Posterior cingulate gyrus (tissue), 11 donors: ENCODE results near the gene USPL1.
"Not testable (repeated sequence)": the region's sequence is repeated elsewhere in the genome, so short reads cannot be mapped to it uniquely, and the experiment has no call there.

Experiments
- DNase-seq, 10 donors: peaks; one replicate each; pipeline versions ENCODE4 v3.0.0 to v3.0.0-alpha.2; 2020 to 2021; ENCODE audit warnings: mixed read lengths in 3 of 10
- intact Hi-C: fragments of 100-400 bp; cut with DNase I; formaldehyde crosslinking; loops from one replicate; pipeline ENCODE4 v1.15.1; 2023

Gene USPL1

GRCh38 chr13:30617315-30618185 is at the start of gene USPL1:
Gene USPL1 (plus strand): TSS chr13:30617920. CDS start chr13:30621141, 3,221 bp downstream.
- intact Hi-C loops: loop anchor here (1.0 to 5.0 kb wide), 4 partner anchors 57 to 485 kb away; no protein-coding TSS in a partner anchor
- DNase-seq: peak; percentile 94 to 99 (median 98)

- no peak for DNase-seq
- intact Hi-C loops: loop anchor here (5.0 kb wide), 1 partner anchor 108 kb away; no protein-coding TSS in a partner anchor
Observed at GRCh38 chr13:30569901-30570576, 47.7 kb upstream of the USPL1 start.

- no peak for DNase-seq
- intact Hi-C loops: loop anchor here (5.0 kb wide), 1 partner anchor 108 kb away; no protein-coding TSS in a partner anchor
Observed at GRCh38 chr13:30570691-30571090, 47.0 kb upstream of the USPL1 start.

GRCh38 chr13:30572859-30573275 is 44.9 kb upstream of the USPL1 start:
- intact Hi-C loops: loop anchor here (5.0 kb wide), 1 partner anchor 111 kb away; no protein-coding TSS in a partner anchor
- no peak for DNase-seq

DNA sequence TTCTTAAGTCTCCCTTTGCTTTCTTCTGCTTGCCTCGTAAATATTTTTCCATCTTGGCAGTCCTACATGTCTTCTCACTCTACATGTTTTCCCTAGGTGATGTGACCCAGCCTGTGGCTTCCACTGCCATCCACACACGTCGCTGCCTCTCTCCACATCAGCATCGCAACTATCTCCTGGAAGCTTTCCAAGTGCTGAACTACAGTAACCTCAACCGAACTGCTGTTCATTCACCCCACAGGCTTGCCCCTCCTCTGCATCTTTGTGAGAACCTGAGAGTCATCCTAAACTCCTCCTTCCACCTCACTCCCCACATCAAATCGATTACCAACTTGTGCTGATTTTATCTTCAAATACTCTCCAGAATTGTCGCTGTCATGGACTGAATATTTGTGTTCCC is 41.2 kb upstream of the USPL1 start:
- intact Hi-C loops: no loop called here
- no peak for DNase-seq

GRCh38 chr13:30577401-30577852 is 40.3 kb upstream of the USPL1 start:
- no peak for DNase-seq
- intact Hi-C loops: no loop called here

- intact Hi-C loops: no loop called here
- no peak for DNase-seq
Observed at GRCh38 chr13:30580852-30581502, 36.7 kb upstream of the USPL1 start.

DNA sequence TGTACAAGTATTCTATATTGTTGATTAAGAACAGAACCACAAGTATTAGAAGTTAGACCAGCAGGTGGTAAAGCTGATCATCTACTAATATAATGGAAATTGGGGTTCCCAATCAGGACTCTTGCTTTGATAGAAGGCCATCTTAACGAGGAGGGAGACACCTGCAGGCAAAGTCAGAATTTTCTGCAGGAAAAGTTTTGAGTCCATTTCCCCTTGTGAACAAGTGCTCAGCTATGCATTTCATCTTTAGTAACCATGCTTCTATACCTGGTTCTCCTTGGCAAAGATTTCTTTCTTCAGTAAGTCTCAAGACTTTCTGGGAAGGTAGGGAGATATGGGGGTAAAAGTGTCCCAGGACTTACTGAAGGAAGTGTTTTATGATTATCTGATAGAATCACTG is 36.1 kb upstream of the USPL1 start:
- intact Hi-C loops: no loop called here
- DNase-seq: no peak

DNA sequence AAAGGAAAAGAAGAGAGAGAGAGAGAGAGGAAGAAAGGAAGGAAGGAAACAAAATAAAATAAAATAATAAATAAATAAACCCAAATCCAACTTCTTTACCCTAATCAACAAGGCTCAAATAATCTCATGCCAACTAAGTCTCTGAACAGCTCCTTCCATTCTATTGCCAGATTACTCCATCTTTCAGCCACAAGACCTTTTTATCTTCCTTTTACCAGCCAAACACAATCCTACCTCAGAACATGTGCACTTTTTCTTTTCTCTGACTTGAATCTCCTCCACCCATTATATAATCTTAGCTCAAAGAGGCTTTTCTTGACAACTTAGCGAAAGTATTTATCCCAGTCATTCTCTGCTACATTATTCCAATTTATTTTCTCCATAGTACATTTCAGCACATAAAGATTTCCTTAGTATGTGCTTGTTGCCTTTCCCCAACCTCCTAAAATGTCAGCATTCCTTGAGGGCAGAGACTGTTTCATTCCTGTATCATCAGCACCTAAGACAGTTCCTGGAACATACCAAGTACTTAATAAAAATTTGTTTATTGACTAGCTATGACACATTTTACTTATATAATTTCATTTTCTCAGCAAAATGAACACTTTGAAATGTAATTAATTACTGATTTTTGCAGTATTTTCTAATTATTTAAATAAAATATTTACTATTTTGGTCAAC is 33.5 kb upstream of the USPL1 start:
- DNase-seq: no peak
- intact Hi-C loops: no loop called here

- intact Hi-C loops: no loop called here
- DNase-seq: no peak
Observed at GRCh38 chr13:30585748-30586262, 31.9 kb upstream of the USPL1 start.

- intact Hi-C loops: no loop called here
- DNase-seq: no peak
Observed at GRCh38 chr13:30587231-30587630, 30.5 kb upstream of the USPL1 start.

DNA sequence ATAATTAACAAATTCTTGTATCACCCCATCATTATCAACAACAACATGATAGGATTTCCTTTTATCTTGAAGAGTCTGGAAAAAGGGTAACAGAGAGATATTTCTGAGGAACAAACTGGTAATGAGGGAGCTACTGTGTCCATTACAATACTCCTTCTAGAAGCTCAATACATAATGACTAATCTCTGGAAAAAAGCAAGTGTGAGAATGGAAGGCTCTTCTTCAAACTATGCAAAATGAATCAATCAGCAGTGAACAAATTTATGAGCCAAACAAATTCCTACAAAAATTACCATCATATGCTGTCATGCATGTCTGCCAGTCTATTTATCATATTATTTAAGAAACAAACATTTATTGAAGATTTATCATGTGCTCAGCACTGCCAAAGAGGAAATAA is 30.0 kb upstream of the USPL1 start:
- DNase-seq: no peak
- intact Hi-C loops: no loop called here

GRCh38 chr13:30593001-30593400 is 24.7 kb upstream of the USPL1 start:
- intact Hi-C loops: no loop called here
- DNase-seq: no peak

- DNase-seq: no peak
- intact Hi-C loops: no loop called here
Observed at GRCh38 chr13:30600496-30600895, 17.2 kb upstream of the USPL1 start.

GRCh38 chr13:30601836-30602235 is 15.9 kb upstream of the USPL1 start:
- peak in 1 of 10 donors; percentile 27 for DNase-seq
- intact Hi-C loops: no loop called here

- intact Hi-C loops: no loop called here
- DNase-seq: no peak
Observed at GRCh38 chr13:30605052-30605451, 12.7 kb upstream of the USPL1 start.

- peak in 1 of 10 donors; percentile 16 for DNase-seq
- intact Hi-C loops: not testable (repeated sequence)
Observed at GRCh38 chr13:30607186-30607585, 10.5 kb upstream of the USPL1 start.

GRCh38 chr13:30607908-30608307 is 9.8 kb upstream of the USPL1 start:
- intact Hi-C loops: no loop called here
- no peak for DNase-seq

GRCh38 chr13:30608364-30608763 is 9.4 kb upstream of the USPL1 start:
- intact Hi-C loops: no loop called here
- DNase-seq: no peak

GRCh38 chr13:30610311-30610710 is 7.4 kb upstream of the USPL1 start:
- no peak for DNase-seq
- intact Hi-C loops: no loop called here
